Right cardiac atrium (tissue), 5 donors: ENCODE measurements around the gene ADRB1. TPM values are rescaled to one million over a fixed set of nuclear protein-coding genes. Genes with fewer than 3 reads are reported as not detected.

Experiments
- ATAC-seq, 2 donors: fragments of 200-7000 bp; cut with Tn5 transposase; one replicate each; pipeline versions ENCODE4 v1.8.0 to v1.9.1; 2020; ENCODE audit warnings: moderate library complexity in 2 of 2, mild to moderate bottlenecking in 1 of 2
- DNase-seq, 3 donors: peaks; one replicate each; pipeline ENCODE4 v3.0.0-alpha.2; 2020
- H3K27ac ChIP-seq: one replicate; pipeline ENCODE4 v1.5.1; 2013; ENCODE audit warnings: mild to moderate bottlenecking, low read length, control low read depth, moderate library complexity
- H3K27me3 ChIP-seq: one replicate; pipeline ENCODE4 v1.6.1; 2013; ENCODE audit not compliant: control insufficient read depth, insufficient read depth
- H3K4me1 ChIP-seq: one replicate; pipeline ENCODE4 v1.6.1; 2013; ENCODE audit warnings: low read length; ENCODE audit not compliant: control insufficient read depth, insufficient read depth
- H3K4me3 ChIP-seq: one replicate; pipeline ENCODE4 v1.5.1; 2013; ENCODE audit warnings: low read length, control low read depth
- H3K9me3 ChIP-seq: one replicate; pipeline ENCODE4 v1.6.1; 2013; ENCODE audit warnings: low read length; ENCODE audit not compliant: control insufficient read depth
- WGBS: extraction: QIAGEN DNeasy Blood & Tissue Kit; methylation state at CpG from one replicate; pipeline ENCODE4 v1.1.7; 2013; 5-methylcytosine and 5-hydroxymethylcytosine counted together
- intact Hi-C, 4 donors: fragments of 100-400 bp; cut with DNase I; formaldehyde crosslinking; loops; one replicate each; pipeline versions ENCODE4 v1.11.0 to v1.14.0; 2022 to 2023
- polyA plus RNA-seq: library from polyadenylated mRNA; stranded (reverse); fragments of 200-250 nt; gene quantifications from one replicate; pipeline ENCODE4 v1.2.3, GENCODE V29; 2013
- total RNA-seq, 4 donors: library from RNA; stranded (reverse); fragmentation: NEBNext Ultra II Directional; extraction: Animal tissue kit (Norgen Biotek cat#: 25700); gene quantifications; one replicate each; pipeline ENCODE4 v1.2.1, GENCODE V29; 2021
- donor health status: healthy with polysubstance abuse.
- donor health status: DM: no; HTN: yes; CAD: no.
- donor health status: DM: no; HTN: no; CAD: no.
- donor health status: DM: no; HTN: yes; CAD: no; lungs with severe emphysema.
- donor health status: DM: yes; HTN: yes; CAD: no.

Gene ADRB1
- total and polyA plus RNA-seq, 5 donors = 33.4 to 60.8 (median 46.3) TPM

GRCh38 chr10:114027041-114027394 lies 16.6 kb upstream of the ADRB1 start:
- Histone ChIP-seq H3K4me1 (peaks cover 7% of the 10 kb centered on the region), H3K9me3 (no peaks in the 10 kb centered on the region), H3K27ac (no peak overlapping the region), H3K4me3 (no peak overlapping the region), H3K27me3 (no peaks in the 10 kb centered on the region)
- WGBS = 40% methylated on average over 2 of the region's 2 CpGs
- intact Hi-C loops = no loop called here
- no peak for DNase-seq
- ATAC-seq = no peak

DNA sequence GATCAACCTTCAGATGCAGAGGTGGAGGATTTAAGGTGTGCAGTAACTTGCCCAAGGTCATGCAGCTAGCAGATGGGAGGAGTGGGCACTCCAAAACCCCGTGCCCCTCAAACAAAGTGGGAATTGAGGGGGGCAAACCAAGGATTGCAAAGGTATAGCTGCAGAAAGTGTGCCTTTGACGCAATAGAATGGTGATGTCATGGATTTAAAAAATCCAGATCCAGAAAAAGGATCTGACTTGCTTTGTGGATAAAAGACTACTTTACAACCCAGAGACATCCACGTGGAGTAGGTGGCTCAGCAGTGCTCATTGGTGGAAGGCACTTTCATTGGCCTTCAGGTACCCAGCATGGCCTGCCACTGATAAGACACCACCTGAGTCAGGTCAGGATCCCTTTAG lies 15.7 kb upstream of the ADRB1 start:
- Histone ChIP-seq H3K27me3 (no peaks in the 10 kb centered on the region), H3K27ac (no peak overlapping the region), H3K9me3 (no peaks in the 10 kb centered on the region), H3K4me3 (no peak overlapping the region), H3K4me1 (peaks cover 7% of the 10 kb centered on the region)
- WGBS = 79% methylated on average over 3 of the region's 3 CpGs
- DNase-seq (no peak), ATAC-seq (no peak)
- intact Hi-C loops = no loop called here

GRCh38 chr10:114028425-114028824 lies 15.2 kb upstream of the ADRB1 start:
- H3K27ac ChIP-seq = no peak overlapping the region
- H3K27me3 ChIP-seq = no peaks in the 10 kb centered on the region
- no peak overlapping the region for H3K4me3 ChIP-seq
- DNase-seq = no peak
- ATAC-seq = no peak
- H3K9me3 ChIP-seq = no peaks in the 10 kb centered on the region
- peaks cover 7% of the 10 kb centered on the region for H3K4me1 ChIP-seq
- WGBS = 96% methylated on average over 4 of the region's 4 CpGs
- intact Hi-C loops = no loop called here

- DNase-seq = no peak
- H3K27ac ChIP-seq = no peak overlapping the region
- no peak for ATAC-seq
- H3K4me3 ChIP-seq = no peak overlapping the region
- no peaks in the 10 kb centered on the region for H3K9me3 ChIP-seq
- H3K4me1 ChIP-seq = peaks cover 4% of the 10 kb centered on the region
- intact Hi-C loops = no loop called here
- WGBS = 74% methylated on average over 4 of the region's 4 CpGs
- no peaks in the 10 kb centered on the region for H3K27me3 ChIP-seq
Observed at GRCh38 chr10:114029655-114030054, 14.0 kb upstream of the ADRB1 start.

- no peaks in the 10 kb centered on the region for H3K27me3 ChIP-seq
- H3K27ac ChIP-seq = no peak overlapping the region
- WGBS = 90% methylated on average over 6 of the region's 6 CpGs
- no peaks in the 10 kb centered on the region for H3K9me3 ChIP-seq
- DNase-seq = no peak
- no peak overlapping the region for H3K4me3 ChIP-seq
- ATAC-seq = no peak
- H3K4me1 ChIP-seq = no peaks in the 10 kb centered on the region
- intact Hi-C loops = no loop called here
Observed at GRCh38 chr10:114030140-114030539, 13.5 kb upstream of the ADRB1 start.

GRCh38 chr10:114031073-114031972 lies 12.3 kb upstream of the ADRB1 start:
- intact Hi-C loops = no loop called here
- Histone ChIP-seq H3K27me3 (no peaks in the 10 kb centered on the region), H3K4me3 (no peak overlapping the region), H3K9me3 (no peaks in the 10 kb centered on the region), H3K4me1 (no peaks in the 10 kb centered on the region), H3K27ac (no peak overlapping the region)
- 83% methylated on average over 6 of the region's 6 CpGs for WGBS
- DNase-seq (no peak), ATAC-seq (no peak)

DNA sequence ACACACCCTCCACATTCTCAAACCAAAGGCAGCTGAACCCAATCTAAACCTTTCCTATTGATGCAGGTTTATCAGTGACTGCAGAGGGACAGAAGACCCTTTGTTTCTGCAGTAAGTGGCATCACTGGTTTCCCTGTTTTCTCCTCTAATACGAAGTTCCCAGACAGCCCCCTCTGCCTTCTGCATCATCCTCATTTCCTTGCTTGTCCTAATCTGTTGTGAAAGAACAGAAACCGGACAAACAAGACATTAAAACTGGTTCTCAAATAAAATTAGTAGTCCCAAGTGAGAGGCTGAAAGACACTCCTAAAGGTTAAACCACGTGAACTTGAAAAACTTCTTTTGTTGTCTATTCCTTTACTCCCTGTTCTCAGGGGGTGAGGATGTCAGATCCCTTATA lies 10.1 kb upstream of the ADRB1 start:
- Histone ChIP-seq H3K27ac (no peak overlapping the region), H3K4me3 (no peak overlapping the region), H3K27me3 (no peaks in the 10 kb centered on the region), H3K9me3 (no peaks in the 10 kb centered on the region), H3K4me1 (no peaks in the 10 kb centered on the region)
- no peak for DNase-seq
- intact Hi-C loops = no loop called here
- 65% methylated on average over 3 of the region's 3 CpGs for WGBS
- ATAC-seq = no peak

DNA sequence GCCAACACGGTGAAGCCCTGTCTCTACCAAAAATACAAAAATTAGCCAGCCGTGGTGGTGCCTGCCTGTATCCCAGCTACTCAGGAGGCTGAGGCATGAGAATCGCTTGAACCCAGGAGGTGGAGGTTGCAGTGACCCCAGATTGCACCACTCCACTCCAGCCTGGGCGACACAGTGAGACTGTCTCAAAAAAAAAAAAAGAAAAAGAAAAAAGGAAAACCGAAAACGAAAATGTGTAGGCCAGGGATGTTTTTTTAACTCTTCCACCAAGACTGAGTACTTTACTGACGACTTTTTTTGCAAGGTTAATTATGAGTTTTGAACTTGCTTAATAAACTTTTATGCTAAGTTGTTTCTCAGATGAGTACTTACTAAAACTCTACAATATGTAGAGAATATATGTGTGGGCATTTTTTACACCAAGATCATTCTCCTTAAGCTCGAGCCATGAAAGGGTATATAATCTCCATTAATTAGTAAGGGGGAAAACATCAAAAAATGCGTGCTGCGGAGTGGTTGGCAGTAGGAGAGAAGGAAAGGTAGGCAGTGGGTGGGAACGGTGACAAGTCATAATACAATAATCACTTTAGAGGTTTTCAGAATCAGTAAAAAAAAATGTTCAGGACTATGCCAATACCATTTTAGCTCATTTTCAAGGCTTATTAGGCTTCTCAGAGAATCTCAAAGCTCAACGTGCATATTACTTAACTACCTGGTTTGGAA lies 8.6 kb upstream of the ADRB1 start:
- ATAC-seq = no peak
- H3K9me3 ChIP-seq = no peaks in the 10 kb centered on the region
- H3K27me3 ChIP-seq = no peaks in the 10 kb centered on the region
- H3K27ac ChIP-seq = no peak overlapping the region
- intact Hi-C loops = no loop called here
- 89% methylated on average over 12 of the region's 12 CpGs for WGBS
- no peak overlapping the region for H3K4me3 ChIP-seq
- no peaks in the 10 kb centered on the region for H3K4me1 ChIP-seq
- no peak for DNase-seq

GRCh38 chr10:114035791-114036190 lies 7.9 kb upstream of the ADRB1 start:
- Histone ChIP-seq H3K4me1 (no peaks in the 10 kb centered on the region), H3K27me3 (no peaks in the 10 kb centered on the region), H3K9me3 (no peaks in the 10 kb centered on the region), H3K4me3 (no peak overlapping the region), H3K27ac (no peak overlapping the region)
- ATAC-seq (no peak), DNase-seq (no peak)
- WGBS = 95% methylated on average over 5 of the region's 5 CpGs
- intact Hi-C loops = no loop called here

- DNase-seq (no peak), ATAC-seq (no peak)
- H3K9me3 ChIP-seq = no peaks in the 10 kb centered on the region
- no peak overlapping the region for H3K4me3 ChIP-seq
- intact Hi-C loops = no loop called here
- no peaks in the 10 kb centered on the region for H3K4me1 ChIP-seq
- no peaks in the 10 kb centered on the region for H3K27me3 ChIP-seq
- 83% methylated on average over 3 of the region's 3 CpGs for WGBS
- H3K27ac ChIP-seq = no peak overlapping the region
Observed at GRCh38 chr10:114038819-114039218, 4.8 kb upstream of the ADRB1 start.

GRCh38 chr10:114041166-114041565 lies 2.5 kb upstream of the ADRB1 start:
- intact Hi-C loops = loop anchor here in 3 of 4 donors (10.0 kb wide), 4 partner anchors 54 to 186 kb away; partner anchors contain the start of genes DCLRE1A (in 1 of the 3) and NHLRC2 (in 1 of the 3)
- peak overlapping the region; percentile 18 for H3K27ac ChIP-seq
- no peak overlapping the region for H3K4me3 ChIP-seq
- ATAC-seq (peak; percentile 37 to 61), DNase-seq (no peak)
- no peaks in the 10 kb centered on the region for H3K4me1 ChIP-seq
- no peaks in the 10 kb centered on the region for H3K27me3 ChIP-seq
- H3K9me3 ChIP-seq = no peaks in the 10 kb centered on the region
- 59% methylated on average over 8 of the region's 8 CpGs for WGBS
